GM12878 (cell line): ENCODE results near the gene SIGLEC12. TPM values are rescaled to one million over a fixed set of nuclear protein-coding genes. Genes with fewer than 3 reads are reported as not detected.
A peak's percentile ranks its signal among the peaks of the same experiment; 100 is the strongest.

Source experiments
- ATAC-seq: fragments of 200-7000 bp; cut with Tn5 transposase; 3 replicates; pipeline ENCODE4 v1.9.1; 2020; ENCODE audit warnings: mild to moderate bottlenecking, moderate library complexity
- Bru-seq: library from RNA; stranded (reverse); fragments of 400-500 nt; gene quantifications from one replicate; lab custom pipeline; 2021; lab: Mats Ljungman, UMichigan
- BruChase-seq, 2 experiments: library from RNA; stranded (reverse); fragments of 400-500 nt; gene quantifications; one replicate each; lab custom pipeline; 2021; lab: Mats Ljungman, UMichigan
- BruUV-seq: library from RNA; stranded (reverse); fragments of 400-500 nt; replicated peaks from 2 replicates; lab custom pipeline; 2021; lab: Mats Ljungman, UMichigan
- CTCF ChIA-PET: fragments of 300-600 bp; sonication (Branson Sonifier 250); formaldehyde crosslinking; extraction: SDS; loops from one replicate; lab custom pipeline; 2021; ENCODE audit warnings: inconsistent platforms; lab: Yijun Ruan, JAX
- POLR2A ChIA-PET: fragments of 350-600 bp; formaldehyde crosslinking; extraction: SDS; loops from one replicate; lab custom pipeline; 2021; ENCODE audit warnings: inconsistent platforms; lab: Charles Lee
- RAD21 ChIA-PET: fragments of 300-600 bp; sonication (Branson Sonifier 250); formaldehyde crosslinking; loops from one replicate; lab custom pipeline; 2023; ENCODE audit warnings: antibody characterized with exemption; ENCODE audit not compliant: unreplicated experiment; lab: Charles Lee
- SMC1A ChIA-PET: fragments of 300-600 bp; sonication (Branson Sonifier 250); formaldehyde crosslinking; loops from one replicate; lab custom pipeline; 2023; ENCODE audit not compliant: unreplicated experiment, uncharacterized antibody; lab: Charles Lee
- DNase-seq: peaks from one replicate; pipeline ENCODE4 v3.0.0-alpha.2; 2011; ENCODE audit warnings: low read depth, low spot score
- FAIRE-seq: peaks from 3 replicates; lab custom pipeline; 2011; peaks lifted over from hg19 to GRCh38; lab: Jason Lieb, UNC
- H2AFZ ChIP-seq: 2 replicates; pipeline ENCODE4 v1.6.0; 2011; ENCODE audit warnings: low read depth, low read length, control low read depth; ENCODE audit not compliant: control insufficient read depth
- H3K27ac ChIP-seq: 2 replicates; pipeline ENCODE4 v1.5.1; 2011; ENCODE audit warnings: control low read depth; ENCODE audit not compliant: control insufficient read depth, insufficient read depth
- H3K27me3 ChIP-seq, 2 experiments: replicated peaks in 1 of 2; 2 replicates each; pipeline versions ENCODE4 v1.6.0 to v1.6.1; 2011; ENCODE audit warnings: low read length in 1 of 2; ENCODE audit not compliant: control insufficient read depth in 2 of 2, insufficient read depth in 2 of 2
- H3K36me3 ChIP-seq, 2 experiments: 2 replicates each; pipeline ENCODE4 v1.5.1; 2011; ENCODE audit warnings: low read length in 1 of 2; ENCODE audit not compliant: control insufficient read depth in 2 of 2, insufficient read depth in 2 of 2
- H3K4me1 ChIP-seq: 2 replicates; pipeline ENCODE4 v1.6.1; 2011; ENCODE audit warnings: mild to moderate bottlenecking, low read length, moderate library complexity, mixed read lengths; ENCODE audit not compliant: control insufficient read depth, insufficient read depth
- H3K4me2 ChIP-seq: 2 replicates; pipeline ENCODE4 v1.6.0; 2011; ENCODE audit warnings: control low read depth; ENCODE audit not compliant: control insufficient read depth, insufficient read depth
- H3K4me3 ChIP-seq: fragments of 200-600 bp; sonication (generic); 2 replicates; pipeline ENCODE4 v1.5.1; 2016
- H3K79me2 ChIP-seq: 2 replicates; pipeline ENCODE4 v1.6.0; 2011; ENCODE audit warnings: low read length; ENCODE audit not compliant: control insufficient read depth, insufficient read depth
- H3K9ac ChIP-seq: 2 replicates; pipeline ENCODE4 v1.8.0; 2011; ENCODE audit warnings: low read length, control low read depth, mixed read lengths; ENCODE audit not compliant: control insufficient read depth, insufficient read depth
- H3K9me3 ChIP-seq: replicated peaks from 3 replicates; pipeline ENCODE4 v1.5.1; 2011; ENCODE audit warnings: mild to moderate bottlenecking, low read length; ENCODE audit not compliant: control insufficient read depth, insufficient read depth
- H4K20me1 ChIP-seq: 2 replicates; pipeline ENCODE4 v1.6.0; 2011; ENCODE audit not compliant: control insufficient read depth, insufficient read depth
- EGR1 ChIP-seq, 2 experiments: IDR thresholded peaks; 1 replicate in 1 of 2; 2 replicates in 1 of 2; pipeline ENCODE4 v1.6.1; 2011 to 2012; ENCODE audit warnings: low read depth in 2 of 2, low read length in 2 of 2, borderline replicate concordance in 1 of 2, mild to moderate bottlenecking in 1 of 2, moderate library complexity in 1 of 2
- WGBS: methylation state at CpG from one replicate; pipeline ENCODE4 v1.1.6; 2016; ENCODE audit warnings: low lambda C conversion rate; ENCODE audit not compliant: insufficient replicate concordance, insufficient coverage; ENCODE audit errors: missing lambda C conversion rate; 5-methylcytosine and 5-hydroxymethylcytosine counted together
- in situ Hi-C: fragments of 300-500 bp; cut with MboI; formaldehyde crosslinking; loops from 9 replicates; pipeline ENCODE4 v1.14.3; 2018; ENCODE audit warnings: mixed read lengths
- intact Hi-C: fragments of 100-400 bp; cut with micrococcal nuclease; formaldehyde crosslinking; loops from one replicate; pipeline ENCODE4 v1.14.2; 2022; ENCODE audit not compliant: unreplicated experiment
- long read RNA-seq, 2 experiments: library from polyadenylated mRNA; unstranded; transcript quantifications; one replicate each; pipeline ENCODE4 v2.0.0, GENCODE V29; 2019 to 2020
- polyA minus RNA-seq, 3 experiments: library from RNA; depleted of rRNA, polyadenylated mRNA; stranded (reverse); fragments of >200 nt; gene quantifications; 2 replicates each; pipeline ENCODE4 v1.2.3, GENCODE V29; 2011
- polyA plus RNA-seq, 11 experiments: library from polyadenylated mRNA; depleted of rRNA in 4 of 11; unstranded in 6 of 11; stranded (reverse) in 5 of 11; fragments of >200 nt; fragmentation: Nextera tagmentation in 4 of 11; fragmentation: Illumina TruSeq in 1 of 11; extraction: Ambion mirVana in 4 of 11; extraction: Trizol in 1 of 11; gene quantifications; 1 replicate in 1 of 11; 2 replicates in 10 of 11; pipeline versions ENCODE4 v1.2.1 to v1.2.3, GENCODE V29; 2011 to 2016; ENCODE audit warnings: inconsistent platforms in 2 of 11, missing spikeins in 2 of 11, low read depth in 1 of 11
- total RNA-seq, 4 experiments: library from RNA; depleted of rRNA in 3 of 4; stranded (reverse); fragments of >200 nt in 3 of 4; fragmentation: Illumina TruSeq in 1 of 4; extraction: Trizol in 1 of 4; gene quantifications; 2 replicates each; pipeline versions ENCODE4 v1.2.1 to v1.2.3, GENCODE V29; 2013 to 2021

SIGLEC12 gene
- total RNA-seq (2013; cell fraction: nucleolus; rRNA removed): not detected in 2 replicates
- total RNA-seq (2014; rRNA removed): 0.06 and 0.11 TPM in 2 replicates
- not detected in 2 replicates for total RNA-seq (2014; rRNA removed; fragmentation: Illumina TruSeq; extraction: Trizol)
- total RNA-seq (2021): 0.29 TPM in 1 of 2 replicates, not detected in the other
- not detected for polyA plus RNA-seq (2011; ENCODE audit: low read depth)
- polyA plus RNA-seq (2011; rRNA removed): 0.03 TPM in 1 of 2 replicates, not detected in the other
- 0.09 TPM in 1 of 2 replicates, not detected in the other for polyA plus RNA-seq (2011; cell fraction: cytosol; rRNA removed)
- 0.16 TPM in 1 of 2 replicates, not detected in the other for polyA plus RNA-seq (2011; cell fraction: nucleus; rRNA removed)
- polyA plus RNA-seq (2012): not detected in 2 replicates
- 0.09 TPM in 1 of 2 replicates, not detected in the other for polyA plus RNA-seq (2014; fragmentation: Illumina TruSeq; extraction: Trizol)
- not detected for polyA plus RNA-seq (2014; fragmentation: Nextera tagmentation; extraction: Ambion mirVana)
- 0.06 and 0.11 TPM in 2 replicates for polyA plus RNA-seq (2014; rRNA removed)
- under 1 TPM in 1 of 2 experiments, not detected in 1; 0.18 TPM for polyA plus RNA-seq (2016; fragmentation: Nextera tagmentation; extraction: Ambion mirVana)
- polyA minus RNA-seq (2011; rRNA and poly(A)+ RNA removed): 0.10 TPM in 1 of 2 replicates, not detected in the other
- not detected in 2 replicates for polyA minus RNA-seq (2011; cell fraction: cytosol; rRNA and poly(A)+ RNA removed)
- polyA minus RNA-seq (2011; cell fraction: nucleus; rRNA and poly(A)+ RNA removed): not detected in 2 replicates
- not detected for Bru-seq, nascent RNA
- BruChase-seq, experiment 1, labeled RNA remaining after a 6-hour chase: not detected
- not detected for BruChase-seq, experiment 2, labeled RNA remaining after a 2-hour chase
- long read RNA-seq, experiment 1: 0 reads
- long read RNA-seq, experiment 2: 0 reads

DNA sequence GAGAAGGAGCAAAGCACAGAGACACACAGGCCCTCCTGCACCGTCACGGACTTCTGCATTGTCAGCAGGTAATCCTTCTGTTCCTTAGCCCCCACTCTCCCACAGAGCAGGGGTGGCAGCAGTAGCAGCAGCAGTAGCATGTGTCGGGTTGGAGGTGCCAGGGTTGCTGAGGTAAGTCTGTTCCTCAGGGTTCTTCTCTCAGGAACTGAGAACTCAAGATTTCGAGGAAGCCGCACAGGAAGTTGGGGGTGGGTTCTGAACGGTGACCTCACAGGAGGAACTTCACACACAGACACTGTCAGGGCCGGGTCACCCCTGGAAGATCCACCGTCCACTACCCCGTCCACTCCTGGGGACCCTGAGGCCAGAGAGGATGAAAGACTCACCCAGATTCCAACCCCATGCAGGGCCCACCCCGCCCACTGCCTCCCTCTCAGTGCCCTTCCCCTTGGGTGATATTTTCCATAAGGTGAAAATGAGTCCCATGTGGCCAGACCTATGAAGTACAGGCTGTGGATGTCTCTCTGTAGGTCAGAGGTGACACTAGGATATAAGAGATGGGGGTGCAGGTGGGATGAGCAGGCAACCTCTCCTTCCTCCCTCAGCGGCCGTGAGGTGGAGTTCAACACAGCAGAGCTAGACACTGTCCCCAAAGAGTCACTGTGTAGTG lies at the start of gene SIGLEC12:
Gene SIGLEC12, minus strand, starts transcription at position 207 of the 670 bp plus-strand sequence. Its CDS starts 67 bp downstream, at position 140.
- Histone ChIP-seq H3K4me1 (peaks cover 4% of the 10 kb centered on the region; the same call in 1 of the 2 replicates), H3K9ac (no peak within 1 kb of the TSS), H3K27ac (no peak within 1 kb of the TSS), H2AFZ (no peak within 1 kb of the TSS; the same call in 1 of the 2 replicates), H3K4me3 (no peak within 1 kb of the TSS), H3K36me3 (no peaks in the 10 kb centered on the region), H3K27me3 (0 out of 4 replicates have a peak, but pooled peaks cover 0 to 2% of the 10 kb centered on the region in 2 experiments), H3K9me3 (no peaks in the 10 kb centered on the region; the same call in 2 of the 3 replicates), H3K4me2 (0 out of 2 replicates have a peak within 1 kb of the TSS, but pooled peaks have one; percentile 8), H3K79me2 (no peaks in the 10 kb centered on the region), H4K20me1 (no peaks in the 10 kb centered on the region)
- RAD21 ChIA-PET: no interaction called here
- SMC1A ChIA-PET: no interaction called here
- no peak for DNase-seq
- in situ Hi-C loops (no loop called here), intact Hi-C loops (no loop called here)
- FAIRE-seq: no peak
- POLR2A ChIA-PET: no interaction called here
- ATAC-seq: no peak
- no TSS peak for BruUV-seq
- TF ChIP-seq EGR1 (IDR thresholded peaks at IDR 0.05; ENCODE audit: borderline replicate concordance in 1 of 2, low read depth in 2 of 2, low read length in 2 of 2): no peak
- CTCF ChIA-PET: interaction anchor here (2.3 to 6.9 kb wide), 2 partner anchors 14 to 160 kb away, joined by 8 to 39 read pairs; no protein-coding TSS in a partner anchor
- WGBS: 20% methylated on average over 12 of the region's 12 CpGs
